ENCODE results near the gene LRRC8A. TPM values are rescaled to one million over a fixed set of nuclear protein-coding genes. Genes with fewer than 3 reads are reported as not detected.
"Not testable (repeated sequence)": the region's sequence is repeated elsewhere in the genome, so short reads cannot be mapped to it uniquely, and the experiment has no call there.

Gene LRRC8A
- total RNA-seq, 1 experiment from 2014 or later = 76.0 TPM

GRCh38 chr9:128851779-128852600 lies 29.9 kb upstream of the LRRC8A start:
- H3K27me3 ChIP-seq (ENCODE audit: control insufficient read depth, insufficient read depth, low read length); H3K4me3 ChIP-seq (ENCODE audit: insufficient read depth, low read depth, low read length); DNase-seq; H3K36me3 ChIP-seq (replicated peaks; ENCODE audit: control insufficient read depth, insufficient read depth, low read length): not testable (repeated sequence)

- not testable (repeated sequence) for H3K27me3 ChIP-seq (ENCODE audit: control insufficient read depth, insufficient read depth, low read length); H3K4me3 ChIP-seq (ENCODE audit: insufficient read depth, low read depth, low read length); DNase-seq
Measured at GRCh38 chr9:128852646-128853045, 29.3 kb upstream of the LRRC8A start.

GRCh38 chr9:128854454-128854853 lies 27.5 kb upstream of the LRRC8A start:
- not testable (repeated sequence) for H3K36me3 ChIP-seq (replicated peaks; ENCODE audit: control insufficient read depth, insufficient read depth, low read length); H3K27me3 ChIP-seq (ENCODE audit: control insufficient read depth, insufficient read depth, low read length); DNase-seq; H3K4me3 ChIP-seq (ENCODE audit: insufficient read depth, low read depth, low read length)

More at GRCh38 chr9:128852646-128853045, 29.3 kb upstream of the LRRC8A start:
- not testable (repeated sequence) for H3K36me3 ChIP-seq (replicated peaks; ENCODE audit: control insufficient read depth, insufficient read depth, low read length)

- H3K27me3 ChIP-seq (ENCODE audit: control insufficient read depth, insufficient read depth, low read length); DNase-seq; H3K36me3 ChIP-seq (replicated peaks; ENCODE audit: control insufficient read depth, insufficient read depth, low read length); H3K4me3 ChIP-seq (ENCODE audit: insufficient read depth, low read depth, low read length): not testable (repeated sequence)
Measured at GRCh38 chr9:128858476-128858875, 23.5 kb upstream of the LRRC8A start.

- Histone ChIP-seq H3K36me3 (replicated peaks; ENCODE audit: control insufficient read depth, insufficient read depth, low read length) (no peaks in the 10 kb centered on the region), H3K4me3 (ENCODE audit: insufficient read depth, low read depth, low read length) (no peak overlapping the region), H3K27me3 (ENCODE audit: control insufficient read depth, insufficient read depth, low read length) (no peaks in the 10 kb centered on the region)
- no peak for DNase-seq
Measured at GRCh38 chr9:128860937-128861336, 21.0 kb upstream of the LRRC8A start.

GRCh38 chr9:128861501-128861900 lies 20.4 kb upstream of the LRRC8A start:
- H3K27me3 ChIP-seq (ENCODE audit: control insufficient read depth, insufficient read depth, low read length) = no peaks in the 10 kb centered on the region
- no peak for DNase-seq
- H3K36me3 ChIP-seq (replicated peaks; ENCODE audit: control insufficient read depth, insufficient read depth, low read length) = no peaks in the 10 kb centered on the region
- no peak overlapping the region for H3K4me3 ChIP-seq (ENCODE audit: insufficient read depth, low read depth, low read length)

GRCh38 chr9:128862401-128862851 lies 19.5 kb upstream of the LRRC8A start:
- Histone ChIP-seq H3K36me3 (replicated peaks; ENCODE audit: control insufficient read depth, insufficient read depth, low read length) (no peaks in the 10 kb centered on the region), H3K4me3 (ENCODE audit: insufficient read depth, low read depth, low read length) (no peak overlapping the region), H3K27me3 (ENCODE audit: control insufficient read depth, insufficient read depth, low read length) (no peaks in the 10 kb centered on the region)
- no peak for DNase-seq

- Histone ChIP-seq H3K36me3 (replicated peaks; ENCODE audit: control insufficient read depth, insufficient read depth, low read length) (no peaks in the 10 kb centered on the region), H3K27me3 (ENCODE audit: control insufficient read depth, insufficient read depth, low read length) (no peaks in the 10 kb centered on the region), H3K4me3 (ENCODE audit: insufficient read depth, low read depth, low read length) (no peak overlapping the region)
- peak; percentile 92 for DNase-seq
Measured at GRCh38 chr9:128863647-128864046, 18.3 kb upstream of the LRRC8A start.

- no peaks in the 10 kb centered on the region for H3K36me3 ChIP-seq (replicated peaks; ENCODE audit: control insufficient read depth, insufficient read depth, low read length)
- H3K27me3 ChIP-seq (ENCODE audit: control insufficient read depth, insufficient read depth, low read length) = no peaks in the 10 kb centered on the region
- DNase-seq = no peak
- no peak overlapping the region for H3K4me3 ChIP-seq (ENCODE audit: insufficient read depth, low read depth, low read length)
Measured at GRCh38 chr9:128870128-128870940, 11.6 kb upstream of the LRRC8A start.

GRCh38 chr9:128870941-128871265 lies 11.0 kb upstream of the LRRC8A start:
- not testable (repeated sequence) for DNase-seq; H3K36me3 ChIP-seq (replicated peaks; ENCODE audit: control insufficient read depth, insufficient read depth, low read length); H3K27me3 ChIP-seq (ENCODE audit: control insufficient read depth, insufficient read depth, low read length); H3K4me3 ChIP-seq (ENCODE audit: insufficient read depth, low read depth, low read length)

GRCh38 chr9:128877852-128878251 lies 4.1 kb upstream of the LRRC8A start:
- Histone ChIP-seq H3K36me3 (replicated peaks; ENCODE audit: control insufficient read depth, insufficient read depth, low read length) (no peaks in the 10 kb centered on the region), H3K27me3 (ENCODE audit: control insufficient read depth, insufficient read depth, low read length) (no peaks in the 10 kb centered on the region), H3K4me3 (ENCODE audit: insufficient read depth, low read depth, low read length) (no peak overlapping the region)
- DNase-seq = peak; percentile 19

GRCh38 chr9:128882677-128883603 lies 1.0 kb downstream of the LRRC8A start:
- H3K4me3 ChIP-seq (ENCODE audit: insufficient read depth, low read depth, low read length) = peak overlapping the region; percentile 94

GRCh38 chr9:128884164-128884563 lies 2.2 kb downstream of the LRRC8A start:
- H3K27me3 ChIP-seq (ENCODE audit: control insufficient read depth, insufficient read depth, low read length) = no peaks in the 10 kb centered on the region
- no peak overlapping the region for H3K4me3 ChIP-seq (ENCODE audit: insufficient read depth, low read depth, low read length)
- DNase-seq = peak; percentile 14
- H3K36me3 ChIP-seq (replicated peaks; ENCODE audit: control insufficient read depth, insufficient read depth, low read length) = peaks cover 10% of the 10 kb centered on the region

More at GRCh38 chr9:128882677-128883603, 1.0 kb downstream of the LRRC8A start:
- Histone ChIP-seq H3K27me3 (ENCODE audit: control insufficient read depth, insufficient read depth, low read length) (no peaks in the 10 kb centered on the region), H3K36me3 (replicated peaks; ENCODE audit: control insufficient read depth, insufficient read depth, low read length) (peaks cover 6% of the 10 kb centered on the region)
- peak; percentile 58 for DNase-seq

GRCh38 chr9:128885376-128885775 lies 3.4 kb downstream of the LRRC8A start:
- peak; percentile 21 for DNase-seq
- Histone ChIP-seq H3K4me3 (ENCODE audit: insufficient read depth, low read depth, low read length) (no peak overlapping the region), H3K36me3 (replicated peaks; ENCODE audit: control insufficient read depth, insufficient read depth, low read length) (peaks cover 10% of the 10 kb centered on the region), H3K27me3 (ENCODE audit: control insufficient read depth, insufficient read depth, low read length) (no peaks in the 10 kb centered on the region)

Data from H7 (cell line).